Stromal cell of bone marrow (primary cell): ENCODE results near the gene ADGRB3.
"Not testable (repeated sequence)": the region's sequence is repeated elsewhere in the genome, so short reads cannot be mapped to it uniquely, and the experiment has no call there.

Experiments used
- DNase-seq: peaks from one replicate; pipeline ENCODE4 v3.0.0-alpha.2; 2012; ENCODE audit warnings: low read depth

The ADGRB3 gene

DNA sequence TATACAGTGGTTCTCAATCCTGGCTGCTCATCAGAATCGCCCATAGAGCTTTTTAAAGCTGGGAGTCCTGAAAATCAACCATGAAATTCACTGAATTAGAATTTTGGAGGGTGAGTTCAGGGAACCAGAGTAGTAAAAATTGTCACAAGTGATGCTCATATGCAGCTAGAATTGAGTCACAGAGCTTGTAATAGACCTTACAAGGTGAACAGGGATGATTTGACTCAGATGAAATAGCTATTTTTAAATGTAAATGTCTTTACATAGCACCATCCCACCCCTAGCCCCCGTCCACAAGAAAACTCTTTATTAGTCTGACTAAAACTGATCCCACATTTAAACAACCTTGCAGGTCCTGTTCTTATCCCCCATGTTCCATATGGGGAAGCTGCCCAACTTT is 630.0 kb downstream of the ADGRB3 start:
- DNase-seq, result no peak

DNA sequence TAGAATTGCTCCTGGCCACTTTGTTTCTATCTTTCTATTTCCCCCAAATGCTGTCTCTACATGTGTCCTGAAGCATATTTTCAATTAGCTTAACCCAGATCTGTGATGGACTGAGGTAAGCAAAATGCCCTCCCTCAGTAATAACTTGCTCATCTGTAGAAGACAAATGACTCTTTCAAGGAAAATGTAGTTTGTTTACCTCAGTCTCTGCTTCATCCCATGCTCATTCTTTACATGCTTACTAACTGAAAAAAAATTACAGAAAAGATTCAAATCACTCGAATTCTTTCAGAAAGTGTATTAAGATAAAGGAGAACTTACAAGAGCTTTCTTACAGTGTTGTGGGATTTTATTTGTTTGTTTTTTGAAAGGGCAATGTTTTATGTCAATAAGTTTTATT is 630.6 kb downstream of the ADGRB3 start:
- no peak for DNase-seq

DNA sequence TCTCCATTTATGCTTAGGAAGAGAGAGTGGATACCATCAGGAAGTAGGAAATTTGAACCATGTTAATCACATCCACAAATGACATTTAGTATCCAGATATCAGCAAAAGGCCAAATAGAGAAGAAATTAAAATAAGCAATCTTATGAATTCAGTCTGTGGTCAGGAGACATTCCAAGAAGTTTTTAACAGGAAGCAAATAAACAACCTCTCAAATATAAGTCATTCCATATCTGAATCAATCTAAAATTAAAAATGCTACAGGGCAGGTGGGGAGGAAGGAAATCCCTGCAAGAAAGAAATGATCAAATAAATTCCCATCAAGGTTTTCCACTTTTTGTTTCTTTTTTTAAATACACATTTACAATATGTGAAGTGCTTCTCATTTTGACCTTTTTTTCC is 641.1 kb downstream of the ADGRB3 start:
- DNase-seq, result no peak

DNA sequence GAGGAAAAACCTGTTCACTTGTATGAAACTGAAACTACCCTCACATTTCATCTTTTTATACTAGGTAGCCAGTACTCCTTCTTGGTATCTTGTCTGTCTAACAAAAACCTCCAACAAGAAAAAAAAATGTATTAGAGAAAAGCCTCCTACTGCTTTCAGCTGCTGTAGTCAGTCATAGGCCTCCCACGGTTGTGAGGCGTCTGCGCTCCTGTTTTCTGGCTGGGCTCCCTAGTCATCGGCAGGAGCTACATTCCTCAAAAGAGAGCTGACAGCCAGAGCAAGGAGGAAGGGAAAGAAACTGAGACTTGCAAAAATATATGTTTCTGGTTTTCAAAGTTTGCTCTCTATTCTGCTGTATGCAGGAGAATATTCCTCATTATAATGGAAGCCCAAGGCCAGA is 644.7 kb downstream of the ADGRB3 start:
- DNase-seq, result no peak

DNA sequence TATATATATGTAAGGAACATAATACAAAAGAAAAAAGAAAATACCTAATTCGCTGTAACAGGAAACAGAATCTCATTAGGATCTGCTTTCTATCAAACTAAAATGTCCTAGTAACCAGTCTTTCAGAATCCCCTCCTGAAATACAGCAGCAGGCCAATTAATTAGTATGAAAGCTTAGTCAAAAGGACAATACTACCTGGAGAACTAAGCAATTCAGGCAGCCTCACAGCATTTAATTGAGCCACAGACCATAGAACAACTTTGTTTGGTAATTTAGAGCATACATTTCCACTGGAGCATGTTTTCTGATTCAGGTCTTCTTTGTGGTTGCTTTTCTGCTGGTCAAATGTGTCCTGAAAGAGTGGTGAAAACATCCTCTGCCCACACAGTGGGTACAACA is 645.8 kb downstream of the ADGRB3 start:
- DNase-seq, result no peak

DNA sequence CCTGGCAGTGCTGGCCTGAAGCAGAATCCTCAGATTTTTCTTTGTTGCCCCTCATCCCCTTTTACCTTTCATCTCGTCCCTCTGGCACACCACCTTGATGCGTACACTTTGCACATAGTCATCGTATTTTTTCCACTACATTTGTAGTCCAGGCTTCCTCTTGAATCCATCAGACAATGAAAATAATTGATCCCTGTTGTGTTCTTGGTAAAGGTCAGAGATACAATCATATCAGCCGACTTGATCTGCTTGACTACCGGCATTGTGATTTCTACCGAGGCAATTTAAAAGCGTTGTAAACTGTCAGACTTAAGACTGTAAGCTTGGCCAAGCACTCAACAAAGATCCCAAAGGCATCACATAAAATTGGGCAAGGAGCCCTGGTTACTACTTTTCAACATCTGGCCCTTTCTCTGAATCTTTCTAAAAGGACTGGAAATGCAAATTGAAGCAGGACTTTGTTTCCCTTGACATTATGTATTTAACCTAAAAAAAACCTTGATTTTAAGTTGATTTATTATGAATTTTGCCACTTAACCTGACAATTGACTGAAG is 649.2 kb downstream of the ADGRB3 start:
- DNase-seq, result no peak

DNA sequence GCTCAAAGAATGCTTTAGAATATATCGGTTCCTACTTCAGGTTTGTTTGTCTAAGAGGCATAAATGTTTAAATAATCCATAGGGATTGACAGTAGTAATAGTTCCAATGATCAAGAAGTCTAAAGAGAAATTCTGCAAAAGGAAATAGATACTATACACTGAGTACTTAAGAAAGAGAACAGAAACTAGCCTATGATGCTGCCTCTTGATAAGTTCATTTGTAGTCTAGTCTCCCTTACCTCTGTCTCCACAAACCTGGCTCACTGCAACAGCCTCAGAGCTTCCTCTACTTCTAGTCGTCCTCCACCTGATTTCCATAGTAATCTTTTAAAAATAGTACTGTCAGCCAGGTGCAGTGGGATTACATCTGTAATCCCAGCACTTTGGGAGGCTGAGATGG is 650.0 kb downstream of the ADGRB3 start:
- no peak for DNase-seq

- DNase-seq, result no peak
Observed at GRCh38 chr6:69286331-69286730, 651.2 kb downstream of the ADGRB3 start.

- DNase-seq, result not testable (repeated sequence)
Observed at GRCh38 chr6:69288198-69288597, 653.1 kb downstream of the ADGRB3 start.

DNA sequence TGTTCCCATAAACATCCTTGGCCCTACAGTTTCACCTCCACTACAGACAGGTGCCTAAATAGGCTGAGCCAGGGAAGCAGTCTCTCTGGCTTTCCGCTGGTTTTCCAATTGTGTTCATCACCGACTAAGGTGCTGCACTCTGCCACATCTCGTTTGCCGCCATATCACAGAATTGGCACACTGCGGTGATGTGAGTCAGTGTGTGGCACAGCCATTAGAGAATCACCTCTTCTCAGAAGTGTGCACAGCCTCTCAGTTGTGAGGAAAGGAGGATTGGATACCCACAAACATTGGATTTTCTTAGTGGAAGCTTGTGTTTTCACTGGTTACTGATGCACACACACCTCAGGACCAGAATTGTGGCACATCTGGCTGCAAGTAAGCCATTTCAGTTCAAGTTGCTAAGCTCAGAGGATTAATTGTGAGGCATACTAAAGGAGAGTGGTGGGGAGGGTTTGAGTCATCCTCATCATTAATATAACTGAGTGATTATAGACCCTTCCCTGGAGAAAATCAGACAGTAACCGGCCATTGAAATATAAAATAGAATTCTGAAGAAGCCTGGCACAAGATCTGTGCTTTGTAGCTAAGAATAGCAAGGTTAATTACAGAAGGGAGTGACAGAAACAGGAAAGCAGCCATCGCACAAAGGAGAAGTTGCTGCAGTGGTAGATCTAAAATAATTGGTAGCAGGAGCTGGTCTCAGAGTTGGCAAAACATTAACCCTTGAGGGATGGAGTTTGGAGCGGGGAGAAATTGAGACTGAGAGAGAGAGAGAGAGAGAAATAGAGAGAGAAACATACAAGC is 654.8 kb downstream of the ADGRB3 start:
- DNase-seq, result no peak

DNA sequence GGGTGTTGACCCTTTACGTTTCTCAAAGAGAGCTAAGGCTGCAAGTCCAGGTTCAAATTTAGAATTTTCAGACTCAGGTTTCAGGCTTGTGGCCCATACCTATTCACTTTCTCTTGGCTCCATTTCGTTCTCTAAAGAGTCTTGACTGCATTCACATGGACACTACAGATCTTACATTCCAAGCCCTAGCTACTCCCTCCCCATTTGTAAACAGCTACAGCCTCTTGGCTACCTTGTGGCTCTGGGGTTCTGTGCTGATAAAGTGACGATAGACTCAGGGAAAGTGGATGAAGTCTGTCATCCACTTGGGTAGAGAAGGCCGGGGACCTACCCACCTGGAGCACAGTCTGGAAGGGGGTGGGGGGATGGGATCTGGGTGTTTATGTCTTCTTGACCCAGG is 658.4 kb downstream of the ADGRB3 start:
- no peak for DNase-seq

- no peak for DNase-seq
Observed at GRCh38 chr6:69294407-69294806, 659.3 kb downstream of the ADGRB3 start.

- no peak for DNase-seq
Observed at GRCh38 chr6:69294862-69295261, 659.8 kb downstream of the ADGRB3 start.

GRCh38 chr6:69303382-69303781 is 668.3 kb downstream of the ADGRB3 start:
- DNase-seq, result no peak

- DNase-seq, result no peak
Observed at GRCh38 chr6:69305456-69305855, 670.4 kb downstream of the ADGRB3 start.

DNA sequence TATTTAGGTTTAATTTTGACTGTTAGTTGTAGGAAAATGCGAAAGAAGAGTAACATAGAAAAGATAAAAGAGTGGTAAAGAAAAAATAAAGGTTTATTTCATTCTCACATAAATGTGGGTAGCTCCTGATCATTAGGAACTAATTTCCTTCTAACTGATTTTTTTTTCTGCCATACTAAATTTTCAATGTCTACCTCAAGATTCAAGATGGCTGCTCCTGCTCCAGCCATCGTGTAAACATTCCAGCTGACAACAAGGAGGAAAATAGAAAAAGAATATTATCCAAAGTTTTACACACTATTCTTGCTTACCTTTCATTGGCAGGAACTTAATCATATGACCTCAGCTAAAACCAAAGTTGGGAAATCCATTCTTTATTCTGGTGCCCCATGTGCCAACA is 673.5 kb downstream of the ADGRB3 start:
- DNase-seq, result no peak

GRCh38 chr6:69311888-69312287 is 676.8 kb downstream of the ADGRB3 start:
- DNase-seq, result no peak

GRCh38 chr6:69314001-69314400 is 678.9 kb downstream of the ADGRB3 start:
- no peak for DNase-seq

DNA sequence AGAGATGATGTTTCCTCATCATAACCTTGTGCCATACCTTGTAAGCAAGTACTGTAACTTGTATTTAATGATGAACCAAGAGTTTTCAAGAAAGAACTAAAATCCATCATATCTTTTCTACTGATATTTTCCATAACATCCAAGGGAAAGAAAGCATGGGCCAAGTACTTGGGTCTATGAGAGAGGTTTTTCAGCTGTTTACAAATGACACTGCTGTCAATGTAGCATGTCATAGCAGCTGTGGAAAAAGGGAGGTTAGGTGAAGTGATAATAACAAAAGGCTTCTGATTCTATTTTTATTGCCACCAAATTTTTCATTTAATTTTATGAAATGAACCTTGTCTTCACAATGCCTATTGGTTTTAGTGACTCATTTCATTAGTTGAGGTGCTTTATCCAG is 679.4 kb downstream of the ADGRB3 start:
- no peak for DNase-seq

- DNase-seq, result no peak
Observed at GRCh38 chr6:69331886-69332285, 696.8 kb downstream of the ADGRB3 start.

DNA sequence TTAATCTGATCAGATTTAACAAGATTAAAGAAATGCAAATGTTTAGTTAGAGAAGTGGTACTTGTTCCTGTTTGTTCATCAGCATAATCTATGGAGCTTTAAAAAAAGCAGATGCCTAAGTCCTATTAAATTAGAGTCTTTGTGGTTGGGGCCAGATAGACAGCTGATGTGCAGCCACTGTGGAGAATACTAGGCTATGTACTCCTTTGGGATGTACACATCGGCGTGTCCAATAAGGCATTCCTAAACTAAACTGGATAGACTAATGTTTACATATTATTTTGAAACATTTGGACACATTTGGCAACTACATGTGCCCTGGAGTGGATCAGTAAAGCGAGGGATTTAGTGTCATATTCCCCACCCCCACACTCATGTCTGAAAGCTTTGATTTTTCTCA is 702.2 kb downstream of the ADGRB3 start:
- DNase-seq, result no peak

- DNase-seq, result no peak
Observed at GRCh38 chr6:69338431-69339162, 703.5 kb downstream of the ADGRB3 start.

GRCh38 chr6:69339163-69339550 is 704.1 kb downstream of the ADGRB3 start:
- no peak for DNase-seq
